Liver (tissue), 9 donors: Measurements from ENCODE around the gene EMP3. TPM values are rescaled to one million over a fixed set of nuclear protein-coding genes. Genes with fewer than 3 reads are reported as not detected.
"Not testable (repeated sequence)": the region's sequence is repeated elsewhere in the genome, so short reads cannot be mapped to it uniquely, and the experiment has no call there.

Experiments
- DNase-seq: peaks from one replicate; pipeline ENCODE4 v3.0.0-alpha.2; 2017; ENCODE audit warnings: low spot score
- H3K27ac ChIP-seq, 2 donors: one replicate each; pipeline ENCODE4 v1.7.0; 2013; ENCODE audit warnings: inconsistent platforms in 2 of 2, low read length in 2 of 2, control low read depth in 1 of 2, low read depth in 1 of 2, mild to moderate bottlenecking in 1 of 2
- H3K27me3 ChIP-seq, 4 donors: one replicate each; pipeline versions ENCODE4 v1.6.1 to v1.7.0; 2013; ENCODE audit warnings: low read length in 3 of 4, inconsistent platforms in 1 of 4, mild to moderate bottlenecking in 1 of 4, moderate library complexity in 1 of 4; ENCODE audit not compliant: control insufficient read depth in 4 of 4, insufficient read depth in 4 of 4
- H3K36me3 ChIP-seq, 4 donors: one replicate each; pipeline versions ENCODE4 v1.6.1 to v1.7.0; 2013; ENCODE audit warnings: low read length in 3 of 4, mild to moderate bottlenecking in 3 of 4, low read depth in 1 of 4, moderate library complexity in 1 of 4; ENCODE audit not compliant: control insufficient read depth in 4 of 4, insufficient read depth in 3 of 4
- H3K4me1 ChIP-seq, 4 donors: one replicate each; pipeline versions ENCODE4 v1.6.1 to v1.7.0; 2013; ENCODE audit warnings: low read length in 3 of 4, mild to moderate bottlenecking in 3 of 4, moderate library complexity in 1 of 4; ENCODE audit not compliant: control insufficient read depth in 4 of 4, insufficient read depth in 4 of 4
- H3K4me3 ChIP-seq, 3 donors: one replicate each; pipeline versions ENCODE4 v1.6.1 to v1.7.0; 2013; ENCODE audit warnings: low read length in 3 of 3, control low read depth in 1 of 3, low read depth in 1 of 3, mild to moderate bottlenecking in 1 of 3
- H3K9ac ChIP-seq, 2 donors: one replicate each; pipeline ENCODE4 v1.7.0; 2013; ENCODE audit warnings: low read length in 2 of 2, mild to moderate bottlenecking in 2 of 2, moderate library complexity in 2 of 2, control low read depth in 1 of 2, low read depth in 1 of 2
- H3K9me3 ChIP-seq, 4 donors: one replicate each; pipeline versions ENCODE4 v1.6.1 to v1.7.0; 2013; ENCODE audit warnings: low read length in 3 of 4; ENCODE audit not compliant: control insufficient read depth in 4 of 4
- FOXA1 ChIP-seq: IDR thresholded peaks from 2 replicates; pipeline ENCODE4 v1.6.1; 2016; ENCODE audit warnings: antibody characterized with exemption
- FOXA2 ChIP-seq: IDR thresholded peaks from 2 replicates; pipeline ENCODE4 v1.6.1; 2016; ENCODE audit warnings: antibody characterized with exemption
- GABPA ChIP-seq, 2 donors: IDR thresholded peaks in 1 of 2; conservative IDR thresholded peaks in 1 of 2; 2 replicates each; pipeline ENCODE4 v1.6.1; 2016; ENCODE audit warnings: antibody characterized with exemption in 2 of 2, mild to moderate bottlenecking in 1 of 2, moderate library complexity in 1 of 2
- JUND ChIP-seq, 2 donors: IDR thresholded peaks; 2 replicates each; pipeline ENCODE4 v1.6.1; 2016; ENCODE audit warnings: antibody characterized with exemption in 2 of 2
- NR2F2 ChIP-seq: IDR thresholded peaks from 2 replicates; pipeline ENCODE4 v1.6.1; 2016; ENCODE audit warnings: antibody characterized with exemption
- RAD21 ChIP-seq, 2 donors: IDR thresholded peaks; 2 replicates each; pipeline ENCODE4 v1.6.1; 2016; ENCODE audit warnings: antibody characterized with exemption in 2 of 2, mild to moderate bottlenecking in 2 of 2
- SP1 ChIP-seq: IDR thresholded peaks from 2 replicates; pipeline ENCODE4 v1.6.1; 2018; ENCODE audit warnings: antibody characterized with exemption, mild to moderate bottlenecking
- TAF1 ChIP-seq: conservative IDR thresholded peaks from 2 replicates; pipeline ENCODE4 v1.6.1; 2016; ENCODE audit warnings: antibody characterized with exemption, mild to moderate bottlenecking
- WGBS: extraction: QIAGEN DNeasy Blood & Tissue Kit; methylation state at CpG from one replicate; pipeline ENCODE4 v1.1.7; 2013; 5-methylcytosine and 5-hydroxymethylcytosine counted together
- polyA plus RNA-seq, 2 donors: library from polyadenylated mRNA; stranded (reverse) in 1 of 2; unstranded in 1 of 2; fragments of 200-250 nt in 1 of 2; fragments of >200 nt in 1 of 2; fragmentation: Nextera tagmentation in 1 of 2; extraction: Ambion mirVana in 1 of 2; gene quantifications; one replicate each; pipeline versions ENCODE4 v1.2.1 to v1.2.3, GENCODE V29; 2013 to 2015
- total RNA-seq, 2 donors: library from RNA; depleted of rRNA; stranded (reverse); fragments of >200 nt; gene quantifications; one replicate each; pipeline ENCODE4 v1.2.3, GENCODE V29; 2014
- TF ChIP-seq, protein P1 (sequence below): IDR thresholded peaks from 2 replicates; pipeline ENCODE4 v1.6.1; 2016; ENCODE audit warnings: antibody characterized with exemption
- TF ChIP-seq, protein P2 (sequence below): IDR thresholded peaks from 2 replicates; pipeline ENCODE4 v1.6.1; 2016; ENCODE audit warnings: antibody characterized with exemption, mild to moderate bottlenecking
- TF ChIP-seq, protein P3 (sequence below): fragments of 150-350 bp; IDR thresholded peaks from 2 replicates; pipeline ENCODE4 v1.5.1; 2017; ENCODE audit warnings: improper control_type of control experiment, low read depth, low read length; ENCODE audit not compliant: missing input control
- TF ChIP-seq, protein P4 (sequence below): IDR thresholded peaks from 2 replicates; pipeline ENCODE4 v1.6.1; 2016; ENCODE audit warnings: antibody characterized with exemption
- donor health status: healthy.
- donor health status: healthy.
- donor health status: healthy.
- donor health status: healthy.
- donor health status: healthy.

Gene EMP3
- total and polyA plus RNA-seq, 4 donors, result 4.5 to 16.6 (median 11.7) TPM

DNA sequence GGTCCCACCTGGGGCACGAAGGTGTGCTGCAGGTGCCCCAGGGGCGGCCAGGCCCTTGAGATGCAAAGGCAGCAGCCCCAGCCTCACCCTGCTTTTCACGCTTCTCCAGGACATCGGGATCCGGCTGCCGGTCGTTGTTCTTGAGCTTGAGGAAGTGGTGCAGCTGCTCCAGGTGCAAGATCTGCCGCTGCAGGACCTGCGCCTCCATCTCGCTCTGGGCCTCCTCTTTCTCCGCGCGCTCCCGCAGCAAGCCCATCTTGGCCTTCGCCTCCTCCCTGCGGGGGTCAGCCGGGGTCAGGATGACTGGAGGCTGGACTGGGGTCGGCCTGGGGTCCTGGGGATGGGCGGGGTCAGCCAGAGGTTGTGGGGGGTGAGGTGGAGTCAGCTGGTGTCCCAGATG is 21.5 kb upstream of the EMP3 start:
- Histone ChIP-seq H3K27ac (no peak overlapping the region), H3K27me3 (no peaks in the 10 kb centered on the region), H3K9me3 (no peaks in the 10 kb centered on the region), H3K36me3 (no peaks in the 10 kb centered on the region), H3K4me3 (no peak overlapping the region), H3K4me1 (no peaks in the 10 kb centered on the region), H3K9ac (no peak overlapping the region)
- WGBS, result 86% methylated on average over 19 of the region's 19 CpGs
- DNase-seq, result no peak
- TF ChIP-seq, protein P1, sequence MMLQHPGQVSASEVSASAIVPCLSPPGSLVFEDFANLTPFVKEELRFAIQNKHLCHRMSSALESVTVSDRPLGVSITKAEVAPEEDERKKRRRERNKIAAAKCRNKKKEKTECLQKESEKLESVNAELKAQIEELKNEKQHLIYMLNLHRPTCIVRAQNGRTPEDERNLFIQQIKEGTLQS, result no peak
- TF ChIP-seq RAD21 (IDR thresholded peaks at IDR 0.05) (no peak), FOXA1 (no peak), TAF1 (no peak), FOXA2 (no peak), SP1 (no peak), JUND (IDR thresholded peaks at IDR 0.05) (no peak)
- TF ChIP-seq, protein P2, sequence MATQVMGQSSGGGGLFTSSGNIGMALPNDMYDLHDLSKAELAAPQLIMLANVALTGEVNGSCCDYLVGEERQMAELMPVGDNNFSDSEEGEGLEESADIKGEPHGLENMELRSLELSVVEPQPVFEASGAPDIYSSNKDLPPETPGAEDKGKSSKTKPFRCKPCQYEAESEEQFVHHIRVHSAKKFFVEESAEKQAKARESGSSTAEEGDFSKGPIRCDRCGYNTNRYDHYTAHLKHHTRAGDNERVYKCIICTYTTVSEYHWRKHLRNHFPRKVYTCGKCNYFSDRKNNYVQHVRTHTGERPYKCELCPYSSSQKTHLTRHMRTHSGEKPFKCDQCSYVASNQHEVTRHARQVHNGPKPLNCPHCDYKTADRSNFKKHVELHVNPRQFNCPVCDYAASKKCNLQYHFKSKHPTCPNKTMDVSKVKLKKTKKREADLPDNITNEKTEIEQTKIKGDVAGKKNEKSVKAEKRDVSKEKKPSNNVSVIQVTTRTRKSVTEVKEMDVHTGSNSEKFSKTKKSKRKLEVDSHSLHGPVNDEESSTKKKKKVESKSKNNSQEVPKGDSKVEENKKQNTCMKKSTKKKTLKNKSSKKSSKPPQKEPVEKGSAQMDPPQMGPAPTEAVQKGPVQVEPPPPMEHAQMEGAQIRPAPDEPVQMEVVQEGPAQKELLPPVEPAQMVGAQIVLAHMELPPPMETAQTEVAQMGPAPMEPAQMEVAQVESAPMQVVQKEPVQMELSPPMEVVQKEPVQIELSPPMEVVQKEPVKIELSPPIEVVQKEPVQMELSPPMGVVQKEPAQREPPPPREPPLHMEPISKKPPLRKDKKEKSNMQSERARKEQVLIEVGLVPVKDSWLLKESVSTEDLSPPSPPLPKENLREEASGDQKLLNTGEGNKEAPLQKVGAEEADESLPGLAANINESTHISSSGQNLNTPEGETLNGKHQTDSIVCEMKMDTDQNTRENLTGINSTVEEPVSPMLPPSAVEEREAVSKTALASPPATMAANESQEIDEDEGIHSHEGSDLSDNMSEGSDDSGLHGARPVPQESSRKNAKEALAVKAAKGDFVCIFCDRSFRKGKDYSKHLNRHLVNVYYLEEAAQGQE, result no peak

DNA sequence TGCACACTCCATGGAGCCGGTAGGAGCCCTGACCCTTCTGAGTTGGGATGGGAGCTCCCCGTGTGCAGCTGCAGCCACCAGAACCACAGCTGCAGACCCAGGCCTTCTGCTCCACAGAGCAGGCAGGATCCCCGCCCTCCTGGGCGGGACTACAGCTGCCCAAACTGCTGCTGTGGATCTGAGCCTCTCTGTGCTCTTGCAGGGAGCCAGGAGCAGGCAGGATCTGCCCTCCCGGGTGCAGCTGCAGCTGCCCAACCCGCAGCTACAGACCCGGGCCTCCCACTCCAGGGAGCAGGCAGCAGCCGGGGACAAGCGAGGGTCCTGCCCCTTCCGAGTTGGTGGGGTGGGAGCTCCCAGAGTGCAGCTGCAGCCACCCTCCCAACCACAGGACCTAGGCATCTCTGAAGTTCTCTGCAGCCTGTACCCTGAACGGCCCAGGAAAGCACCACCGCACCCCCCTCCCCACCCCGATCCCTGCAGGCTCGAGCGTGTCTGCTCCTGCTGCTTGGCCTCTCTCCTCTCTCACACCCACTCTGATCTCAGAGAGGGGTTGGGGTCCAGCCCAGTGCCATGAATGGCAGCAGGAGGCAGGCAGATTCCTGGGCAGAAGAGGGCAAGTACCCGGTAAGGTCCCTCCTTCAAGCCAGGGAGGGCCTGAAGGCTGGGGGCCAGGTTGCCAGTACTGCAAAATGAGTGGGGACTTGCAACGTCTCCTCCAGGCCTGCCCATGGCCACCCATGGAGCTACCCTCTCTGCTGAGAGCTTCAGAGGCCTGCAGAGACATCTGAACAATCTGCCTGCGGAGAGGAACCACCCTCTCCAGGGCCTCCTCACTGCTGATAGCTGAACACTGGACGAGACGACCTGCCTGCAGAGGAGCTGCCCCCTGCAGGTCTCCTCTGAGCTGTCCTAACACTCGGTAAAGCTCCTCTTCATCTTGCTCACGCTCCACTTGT is 16.4 kb upstream of the EMP3 start:
- no peak for TF ChIP-seq FOXA1
- TF ChIP-seq NR2F2, result no peak

DNA sequence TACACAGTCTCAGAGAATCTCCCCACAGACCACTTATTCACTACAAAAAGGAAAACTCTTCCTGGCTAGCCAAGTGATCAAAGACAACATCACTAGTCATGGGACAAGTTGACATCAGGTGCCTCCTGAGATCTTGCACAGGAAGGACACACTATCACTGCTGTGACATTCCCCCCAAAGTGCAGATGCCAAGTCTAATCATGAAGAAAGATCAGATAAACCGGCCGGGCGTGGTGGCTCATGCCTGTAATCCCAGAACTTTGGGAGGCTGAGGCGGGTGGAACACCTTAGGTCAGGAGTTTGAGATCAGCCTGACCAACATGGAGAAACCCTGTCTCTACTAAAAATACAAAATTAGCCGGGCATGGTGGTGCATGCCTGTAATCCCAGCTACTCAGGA is 15.6 kb upstream of the EMP3 start:
- H3K9ac ChIP-seq, H3K9me3 ChIP-seq, H3K27me3 ChIP-seq, H3K27ac ChIP-seq, H3K4me1 ChIP-seq, H3K36me3 ChIP-seq, H3K4me3 ChIP-seq, DNase-seq: not testable (repeated sequence)
- WGBS, result 87% methylated on average over 5 of the region's 5 CpGs

More for the DNA sequence above, 16.4 kb upstream of the EMP3 start:
- DNase-seq, result no peak
- Histone ChIP-seq H3K27me3 (no peaks in the 10 kb centered on the region), H3K36me3 (no peaks in the 10 kb centered on the region), H3K27ac (no peak overlapping the region), H3K9me3 (no peaks in the 10 kb centered on the region), H3K9ac (no peak overlapping the region), H3K4me3 (no peak overlapping the region), H3K4me1 (no peaks in the 10 kb centered on the region)
- WGBS, result 78% methylated on average over 22 of the region's 22 CpGs

DNA sequence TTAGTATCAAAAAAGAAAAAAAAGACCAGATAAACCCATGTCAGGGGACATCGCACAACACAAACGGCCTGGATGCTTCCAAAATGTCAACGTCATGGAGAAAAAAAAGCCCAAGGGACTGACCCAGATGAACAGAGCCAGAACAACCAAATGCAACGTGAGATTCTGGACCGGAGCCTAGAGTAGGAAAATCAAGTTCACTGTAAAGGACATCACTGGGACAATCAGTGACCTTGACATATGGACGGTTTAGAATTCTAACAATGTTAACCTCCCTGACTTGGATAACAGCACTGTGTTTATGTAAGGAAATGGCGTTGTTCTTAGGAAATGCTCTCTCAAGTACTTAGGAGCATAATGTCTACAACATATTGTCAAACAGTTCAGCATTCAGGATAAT is 15.1 kb upstream of the EMP3 start:
- H3K36me3 ChIP-seq, result no peaks in the 10 kb centered on the region
- no peaks in the 10 kb centered on the region for H3K4me1 ChIP-seq
- H3K27me3 ChIP-seq, result no peaks in the 10 kb centered on the region
- no peak overlapping the region for H3K27ac ChIP-seq
- no peak overlapping the region for H3K4me3 ChIP-seq
- 61% methylated on average over 7 of the region's 7 CpGs for WGBS
- no peak overlapping the region for H3K9ac ChIP-seq
- DNase-seq, result no peak
- H3K9me3 ChIP-seq, result no peaks in the 10 kb centered on the region
- TF ChIP-seq, protein P3, sequence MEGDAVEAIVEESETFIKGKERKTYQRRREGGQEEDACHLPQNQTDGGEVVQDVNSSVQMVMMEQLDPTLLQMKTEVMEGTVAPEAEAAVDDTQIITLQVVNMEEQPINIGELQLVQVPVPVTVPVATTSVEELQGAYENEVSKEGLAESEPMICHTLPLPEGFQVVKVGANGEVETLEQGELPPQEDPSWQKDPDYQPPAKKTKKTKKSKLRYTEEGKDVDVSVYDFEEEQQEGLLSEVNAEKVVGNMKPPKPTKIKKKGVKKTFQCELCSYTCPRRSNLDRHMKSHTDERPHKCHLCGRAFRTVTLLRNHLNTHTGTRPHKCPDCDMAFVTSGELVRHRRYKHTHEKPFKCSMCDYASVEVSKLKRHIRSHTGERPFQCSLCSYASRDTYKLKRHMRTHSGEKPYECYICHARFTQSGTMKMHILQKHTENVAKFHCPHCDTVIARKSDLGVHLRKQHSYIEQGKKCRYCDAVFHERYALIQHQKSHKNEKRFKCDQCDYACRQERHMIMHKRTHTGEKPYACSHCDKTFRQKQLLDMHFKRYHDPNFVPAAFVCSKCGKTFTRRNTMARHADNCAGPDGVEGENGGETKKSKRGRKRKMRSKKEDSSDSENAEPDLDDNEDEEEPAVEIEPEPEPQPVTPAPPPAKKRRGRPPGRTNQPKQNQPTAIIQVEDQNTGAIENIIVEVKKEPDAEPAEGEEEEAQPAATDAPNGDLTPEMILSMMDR, result no peak
- TF ChIP-seq, protein P4, sequence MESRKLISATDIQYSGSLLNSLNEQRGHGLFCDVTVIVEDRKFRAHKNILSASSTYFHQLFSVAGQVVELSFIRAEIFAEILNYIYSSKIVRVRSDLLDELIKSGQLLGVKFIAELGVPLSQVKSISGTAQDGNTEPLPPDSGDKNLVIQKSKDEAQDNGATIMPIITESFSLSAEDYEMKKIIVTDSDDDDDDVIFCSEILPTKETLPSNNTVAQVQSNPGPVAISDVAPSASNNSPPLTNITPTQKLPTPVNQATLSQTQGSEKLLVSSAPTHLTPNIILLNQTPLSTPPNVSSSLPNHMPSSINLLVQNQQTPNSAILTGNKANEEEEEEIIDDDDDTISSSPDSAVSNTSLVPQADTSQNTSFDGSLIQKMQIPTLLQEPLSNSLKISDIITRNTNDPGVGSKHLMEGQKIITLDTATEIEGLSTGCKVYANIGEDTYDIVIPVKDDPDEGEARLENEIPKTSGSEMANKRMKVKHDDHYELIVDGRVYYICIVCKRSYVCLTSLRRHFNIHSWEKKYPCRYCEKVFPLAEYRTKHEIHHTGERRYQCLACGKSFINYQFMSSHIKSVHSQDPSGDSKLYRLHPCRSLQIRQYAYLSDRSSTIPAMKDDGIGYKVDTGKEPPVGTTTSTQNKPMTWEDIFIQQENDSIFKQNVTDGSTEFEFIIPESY, result no peak
- TF ChIP-seq, protein P1, result no peak
- TF ChIP-seq GABPA (IDR thresholded peaks at IDR 0.05 in 1 of 2, conservative IDR thresholded peaks at IDR 0.05 in 1 of 2) (no peak), NR2F2 (peak; percentile 89), RAD21 (IDR thresholded peaks at IDR 0.05) (no peak), FOXA1 (no peak)
